Neural cell (in vitro differentiated cells): ENCODE measurements around the gene KPTN. TPM values are rescaled to one million over a fixed set of nuclear protein-coding genes. Genes with fewer than 3 reads are reported as not detected.

ENCODE experiments used
- H2AFZ ChIP-seq: fragments of 200-600, 300-800 bp; sonication (generic), shearing (Covaris generic); 2 replicates; pipeline ENCODE4 v1.6.0; 2014; ENCODE audit warnings: low read depth, mild to moderate bottlenecking, antibody characterized with exemption, low read length, moderate library complexity
- H3F3A ChIP-seq: fragments of 200-600 bp; shearing (Covaris generic); 2 replicates; pipeline ENCODE4 v1.6.1; 2016; ENCODE audit warnings: mild to moderate bottlenecking, moderate library complexity, mixed read lengths, antibody characterized with exemption, low read length; ENCODE audit not compliant: insufficient read depth, poor library complexity, severe bottlenecking
- H3K27ac ChIP-seq: fragments of 200-600, 300-800 bp; sonication (generic), shearing (Covaris generic); 2 replicates; pipeline ENCODE4 v1.5.1; 2014; ENCODE audit warnings: mild to moderate bottlenecking, low read length, moderate library complexity
- H3K27me3 ChIP-seq: fragments of 300-800, 200-600 bp; sonication (generic), shearing (Covaris generic); 2 replicates; pipeline ENCODE4 v1.6.0; 2014; ENCODE audit warnings: mild to moderate bottlenecking, low read depth, low read length, moderate library complexity; ENCODE audit not compliant: insufficient read depth
- H3K36me3 ChIP-seq: fragments of 300-800, 200-600 bp; sonication (generic), shearing (Covaris generic); 2 replicates; pipeline ENCODE4 v1.5.1; 2014; ENCODE audit warnings: mild to moderate bottlenecking, antibody characterized with exemption, low read length, moderate library complexity; ENCODE audit not compliant: insufficient read depth
- H3K4me2 ChIP-seq: fragments of 300-800, 200-600 bp; sonication (generic), shearing (Covaris generic); 2 replicates; pipeline ENCODE4 v1.6.0; 2014; ENCODE audit warnings: mild to moderate bottlenecking, low read length
- H3K4me3 ChIP-seq: fragments of 300-800, 200-600 bp; sonication (generic), shearing (Covaris generic); 2 replicates; pipeline ENCODE4 v1.5.1; 2014; ENCODE audit warnings: mild to moderate bottlenecking, low read length, moderate library complexity
- H3K79me2 ChIP-seq: fragments of 200-600 bp; shearing (Covaris generic); replicated peaks from 2 replicates; pipeline ENCODE4 v1.6.0; 2014; ENCODE audit warnings: mild to moderate bottlenecking, low read length, moderate library complexity; ENCODE audit not compliant: insufficient read depth
- H3K9ac ChIP-seq: fragments of 300-800, 200-600 bp; sonication (generic), shearing (Covaris generic); 2 replicates; pipeline ENCODE4 v1.6.1; 2016; ENCODE audit warnings: mild to moderate bottlenecking, low read length, mixed read lengths
- H3K9me2 ChIP-seq: fragments of 200-600 bp; shearing (Covaris generic); 2 replicates; pipeline ENCODE4 v1.6.1; 2016; ENCODE audit warnings: mild to moderate bottlenecking, low read length, mixed read lengths; ENCODE audit not compliant: insufficient read depth
- H3K9me3 ChIP-seq: fragments of 200-600, 300-800 bp; sonication (generic), shearing (Covaris generic); 2 replicates; pipeline ENCODE4 v1.6.1; 2016; ENCODE audit warnings: mild to moderate bottlenecking, mixed run types, low read length, moderate library complexity, mixed read lengths
- H4K20me1 ChIP-seq: fragments of 200-600 bp; shearing (Covaris generic); 2 replicates; pipeline ENCODE4 v1.6.1; 2016; ENCODE audit warnings: mild to moderate bottlenecking, mixed run types; ENCODE audit not compliant: insufficient read depth
- CTCF ChIP-seq: fragments of 450-650 bp; IDR thresholded peaks from 2 replicates; pipeline ENCODE4 v1.5.1; 2014; ENCODE audit warnings: antibody characterized with exemption, mild to moderate bottlenecking, moderate library complexity; ENCODE audit not compliant: poor library complexity, severe bottlenecking
- EP300 ChIP-seq: fragments of 450-650 bp; conservative IDR thresholded peaks from 2 replicates; pipeline ENCODE4 v1.6.1; 2014; ENCODE audit warnings: antibody characterized with exemption, mild to moderate bottlenecking, moderate library complexity; ENCODE audit not compliant: poor library complexity, severe bottlenecking
- EZH2 ChIP-seq: fragments of 200-600, 300-800 bp; shearing (Covaris generic), sonication (generic); IDR thresholded peaks from 2 replicates; pipeline ENCODE4 v1.6.1; 2014; ENCODE audit warnings: antibody characterized with exemption, low read length, borderline replicate concordance, mild to moderate bottlenecking; ENCODE audit not compliant: insufficient read depth, poor library complexity, severe bottlenecking
- MXI1 ChIP-seq: fragments of 450-650 bp; conservative IDR thresholded peaks from 2 replicates; pipeline ENCODE4 v1.6.1; 2014; ENCODE audit warnings: antibody characterized with exemption, mild to moderate bottlenecking; ENCODE audit not compliant: poor library complexity, severe bottlenecking
- POLR2AphosphoS5 ChIP-seq: IDR thresholded peaks from 2 replicates; pipeline ENCODE4 v1.6.1; 2012
- RAD21 ChIP-seq: fragments of 450-650 bp; conservative IDR thresholded peaks from 2 replicates; pipeline ENCODE4 v1.6.1; 2014; ENCODE audit warnings: antibody characterized with exemption, mild to moderate bottlenecking, moderate library complexity
- SMC3 ChIP-seq: fragments of 450-650 bp; conservative IDR thresholded peaks from 2 replicates; pipeline ENCODE4 v1.6.1; 2014; ENCODE audit warnings: antibody characterized with exemption, mild to moderate bottlenecking, moderate library complexity; ENCODE audit not compliant: poor library complexity
- TAF1 ChIP-seq: IDR thresholded peaks from 2 replicates; pipeline ENCODE4 v1.6.1; 2012; ENCODE audit warnings: low read depth
- polyA plus RNA-seq: library from polyadenylated mRNA; depleted of rRNA; stranded (reverse); fragments of >200 nt; gene quantifications from 2 replicates; pipeline ENCODE4 v1.2.3, GENCODE V29; 2014
- TF ChIP-seq, protein P1 (sequence below): IDR thresholded peaks from 2 replicates; pipeline ENCODE4 v1.6.1; 2012; ENCODE audit warnings: borderline replicate concordance

Gene KPTN
- polyA plus RNA-seq, 1 donor from 2014 or later: 23.8 TPM

DNA sequence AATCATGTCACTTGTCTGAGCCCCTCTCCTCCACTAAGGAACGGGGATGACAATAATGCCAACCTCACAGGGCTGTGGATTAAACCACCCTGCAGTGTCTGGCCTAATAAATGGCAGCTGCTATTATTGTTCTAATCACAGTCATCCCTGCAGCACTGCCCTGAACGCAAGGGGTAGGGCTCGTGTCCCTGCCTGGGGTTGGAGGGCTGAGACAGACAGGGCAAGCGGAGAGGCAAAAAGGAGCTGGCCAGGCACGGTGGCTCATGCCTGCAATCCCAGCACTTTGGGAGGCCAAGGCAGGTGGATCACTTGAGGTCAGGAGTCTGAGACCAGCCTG lies 10.2 kb upstream of the KPTN start:
- Histone ChIP-seq H2AFZ (no peak overlapping the region), H3K4me2 (no peak overlapping the region), H3K79me2 (no peaks in the 10 kb centered on the region), H3F3A (no peaks in the 10 kb centered on the region), H3K9me2 (no peaks in the 10 kb centered on the region), H3K9ac (no peak overlapping the region), H3K4me3 (no peak overlapping the region), H3K27me3 (no peaks in the 10 kb centered on the region), H4K20me1 (no peaks in the 10 kb centered on the region), H3K27ac (no peak overlapping the region), H3K9me3 (no peaks in the 10 kb centered on the region), H3K36me3 (no peaks in the 10 kb centered on the region)
- TF ChIP-seq CTCF (no peak), POLR2AphosphoS5 (no peak), RAD21 (no peak), TAF1 (no peak), EP300 (no peak), SMC3 (no peak), EZH2 (no peak), MXI1 (no peak)
- TF ChIP-seq, protein P1, sequence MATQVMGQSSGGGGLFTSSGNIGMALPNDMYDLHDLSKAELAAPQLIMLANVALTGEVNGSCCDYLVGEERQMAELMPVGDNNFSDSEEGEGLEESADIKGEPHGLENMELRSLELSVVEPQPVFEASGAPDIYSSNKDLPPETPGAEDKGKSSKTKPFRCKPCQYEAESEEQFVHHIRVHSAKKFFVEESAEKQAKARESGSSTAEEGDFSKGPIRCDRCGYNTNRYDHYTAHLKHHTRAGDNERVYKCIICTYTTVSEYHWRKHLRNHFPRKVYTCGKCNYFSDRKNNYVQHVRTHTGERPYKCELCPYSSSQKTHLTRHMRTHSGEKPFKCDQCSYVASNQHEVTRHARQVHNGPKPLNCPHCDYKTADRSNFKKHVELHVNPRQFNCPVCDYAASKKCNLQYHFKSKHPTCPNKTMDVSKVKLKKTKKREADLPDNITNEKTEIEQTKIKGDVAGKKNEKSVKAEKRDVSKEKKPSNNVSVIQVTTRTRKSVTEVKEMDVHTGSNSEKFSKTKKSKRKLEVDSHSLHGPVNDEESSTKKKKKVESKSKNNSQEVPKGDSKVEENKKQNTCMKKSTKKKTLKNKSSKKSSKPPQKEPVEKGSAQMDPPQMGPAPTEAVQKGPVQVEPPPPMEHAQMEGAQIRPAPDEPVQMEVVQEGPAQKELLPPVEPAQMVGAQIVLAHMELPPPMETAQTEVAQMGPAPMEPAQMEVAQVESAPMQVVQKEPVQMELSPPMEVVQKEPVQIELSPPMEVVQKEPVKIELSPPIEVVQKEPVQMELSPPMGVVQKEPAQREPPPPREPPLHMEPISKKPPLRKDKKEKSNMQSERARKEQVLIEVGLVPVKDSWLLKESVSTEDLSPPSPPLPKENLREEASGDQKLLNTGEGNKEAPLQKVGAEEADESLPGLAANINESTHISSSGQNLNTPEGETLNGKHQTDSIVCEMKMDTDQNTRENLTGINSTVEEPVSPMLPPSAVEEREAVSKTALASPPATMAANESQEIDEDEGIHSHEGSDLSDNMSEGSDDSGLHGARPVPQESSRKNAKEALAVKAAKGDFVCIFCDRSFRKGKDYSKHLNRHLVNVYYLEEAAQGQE: no peak

DNA sequence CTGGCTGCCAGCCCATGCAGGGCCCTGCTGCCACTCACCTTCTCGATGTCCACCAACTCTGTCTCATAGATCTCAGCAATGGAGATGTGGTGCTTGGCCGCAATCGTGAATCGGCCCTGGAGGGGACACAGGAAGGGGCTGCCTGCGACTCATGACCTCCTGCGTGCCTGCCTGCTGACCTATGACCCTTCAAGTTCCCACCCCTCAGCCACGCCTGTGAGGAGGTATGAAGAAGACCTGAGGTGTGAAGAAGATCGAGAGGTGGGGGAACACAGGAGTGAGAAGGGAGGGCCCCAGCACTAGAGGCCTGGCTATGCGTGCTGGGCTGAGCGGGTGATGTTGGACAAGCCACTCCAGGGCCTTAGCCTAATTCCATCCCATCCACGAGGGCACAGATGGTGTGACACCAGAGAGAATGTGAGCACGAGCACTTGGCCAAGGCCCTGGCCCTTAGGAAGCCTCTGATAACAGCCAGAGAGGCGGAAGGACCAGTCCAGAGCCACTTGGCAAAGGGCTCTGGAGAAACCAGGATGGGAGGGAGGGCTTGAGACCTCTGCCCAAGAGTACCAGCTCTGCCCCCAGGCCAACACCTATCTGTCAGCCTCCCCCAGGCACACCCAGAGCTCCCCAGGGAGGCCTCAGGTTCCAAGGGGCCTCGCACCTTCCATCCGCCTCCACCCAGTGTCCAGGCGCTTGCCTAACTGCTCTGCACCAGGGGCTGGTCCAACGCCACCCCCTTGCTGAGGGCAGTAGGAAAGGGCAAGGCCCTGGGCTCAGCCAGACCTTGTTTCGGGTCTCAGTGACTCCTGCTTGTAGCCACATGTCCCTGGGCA lies 9.6 kb upstream of the KPTN start:
- no peaks in the 10 kb centered on the region for H3F3A ChIP-seq
- no peaks in the 10 kb centered on the region for H4K20me1 ChIP-seq
- H3K9me2 ChIP-seq: no peaks in the 10 kb centered on the region
- H3K4me3 ChIP-seq: no peak overlapping the region
- no peaks in the 10 kb centered on the region for H3K36me3 ChIP-seq
- H2AFZ ChIP-seq: no peak overlapping the region
- H3K9ac ChIP-seq: no peak overlapping the region
- no peak overlapping the region for H3K4me2 ChIP-seq
- no peak for TF ChIP-seq RAD21
- H3K27me3 ChIP-seq: no peaks in the 10 kb centered on the region
- no peaks in the 10 kb centered on the region for H3K9me3 ChIP-seq
- H3K79me2 ChIP-seq: no peaks in the 10 kb centered on the region
- no peak overlapping the region for H3K27ac ChIP-seq
